GM12864 (cell line): ENCODE data around the gene USP17L10.
"Not testable (repeated sequence)": the region's sequence is repeated elsewhere in the genome, so short reads cannot be mapped to it uniquely, and the experiment has no call there.

Experiments
- DNase-seq: peaks from one replicate; pipeline ENCODE4 v3.0.0-alpha.2; 2011; ENCODE audit warnings: low read depth
- H3K4me3 ChIP-seq: 2 replicates; pipeline ENCODE4 v1.5.1; 2011; ENCODE audit warnings: mild to moderate bottlenecking, low read depth, low read length, control low read depth

The USP17L10 gene

GRCh38 chr4:9210357-9210756, at the start of gene USP17L10:
Gene USP17L10 (plus strand): TSS chr4:9210657. CDS start chr4:9210657, 0 bp downstream.
- not testable (repeated sequence) for DNase-seq, H3K4me3 ChIP-seq

- not testable (repeated sequence) for DNase-seq, H3K4me3 ChIP-seq
Observed at GRCh38 chr4:9165990-9166389, 44.5 kb upstream of the USP17L10 start.

- not testable (repeated sequence) for DNase-seq, H3K4me3 ChIP-seq
Observed at GRCh38 chr4:9169791-9170459, 40.5 kb upstream of the USP17L10 start, which contains the start of gene FAM90A26. Gene FAM90A26 (plus strand): TSS chr4:9170409. CDS start chr4:9173173, 2,764 bp downstream.

- not testable (repeated sequence) for H3K4me3 ChIP-seq, DNase-seq
Observed at GRCh38 chr4:9214701-9215100, 4.2 kb downstream of the USP17L10 start.

GRCh38 chr4:9215105-9215504, 4.6 kb downstream of the USP17L10 start, which contains the start of gene USP17L11:
Gene USP17L11 (plus strand): TSS chr4:9215405. CDS start chr4:9215405, 0 bp downstream.
- not testable (repeated sequence) for DNase-seq, H3K4me3 ChIP-seq

GRCh38 chr4:9219852-9220251, 9.4 kb downstream of the USP17L10 start, which contains the start of gene USP17L12:
Gene USP17L12 (plus strand): TSS chr4:9220152. CDS start chr4:9220152, 0 bp downstream.
- H3K4me3 ChIP-seq, DNase-seq: not testable (repeated sequence)

GRCh38 chr4:9224596-9224995, 14.1 kb downstream of the USP17L10 start, which contains the start of gene USP17L13:
Gene USP17L13 (plus strand): TSS chr4:9224896. CDS start chr4:9224896, 0 bp downstream.
- not testable (repeated sequence) for H3K4me3 ChIP-seq, DNase-seq

GRCh38 chr4:9230249-9230648, 19.8 kb downstream of the USP17L10 start:
- DNase-seq, H3K4me3 ChIP-seq: not testable (repeated sequence)

- not testable (repeated sequence) for DNase-seq, H3K4me3 ChIP-seq
Observed at GRCh38 chr4:9234085-9234484, 23.6 kb downstream of the USP17L10 start, which contains the start of gene USP17L15. Gene USP17L15 (plus strand): TSS chr4:9234385. CDS start chr4:9234385, 0 bp downstream.

GRCh38 chr4:9238461-9238860, 28.0 kb downstream of the USP17L10 start:
- not testable (repeated sequence) for DNase-seq, H3K4me3 ChIP-seq

- not testable (repeated sequence) for H3K4me3 ChIP-seq, DNase-seq
Observed at GRCh38 chr4:9243579-9243978, 33.1 kb downstream of the USP17L10 start, which contains the start of gene USP17L17. Gene USP17L17 (plus strand): TSS chr4:9243879. CDS start chr4:9243879, 0 bp downstream.

- DNase-seq, H3K4me3 ChIP-seq: not testable (repeated sequence)
Observed at GRCh38 chr4:9247953-9248680, 37.7 kb downstream of the USP17L10 start, which contains the start of gene USP17L18. Gene USP17L18 (plus strand): TSS chr4:9248630. CDS start chr4:9248630, 0 bp downstream.

- DNase-seq, H3K4me3 ChIP-seq: not testable (repeated sequence)
Observed at GRCh38 chr4:9253078-9253477, 42.6 kb downstream of the USP17L10 start, which contains the start of gene USP17L19. Gene USP17L19 (plus strand): TSS chr4:9253378. CDS start chr4:9253378, 0 bp downstream.

- H3K4me3 ChIP-seq, DNase-seq: not testable (repeated sequence)
Observed at GRCh38 chr4:9257824-9258223, 47.4 kb downstream of the USP17L10 start, which contains the start of gene USP17L20. Gene USP17L20 (plus strand): TSS chr4:9258124. CDS start chr4:9258124, 0 bp downstream.
